G401 (cell line): ENCODE data around the gene MYO5B. TPM values are rescaled to one million over a fixed set of nuclear protein-coding genes. Genes with fewer than 3 reads are reported as not detected.
"Not testable (repeated sequence)": the region's sequence is repeated elsewhere in the genome, so short reads cannot be mapped to it uniquely, and the experiment has no call there.

ENCODE experiments used
- DNase-seq: peaks from one replicate; pipeline ENCODE4 v3.0.0-alpha.2; 2015; ENCODE audit warnings: low spot score
- in situ Hi-C: cut with HindIII; loops from 2 replicates; pipeline ENCODE4 v1.10.0; 2016; ENCODE audit warnings: low sequenced_read_pairs, mixed read lengths
- total RNA-seq: library from RNA; depleted of rRNA; stranded (reverse); fragments of >200 nt; shearing (Covaris generic); gene quantifications from 2 replicates; pipeline ENCODE4 v1.2.3, GENCODE V29; 2014; rRNA removed

The MYO5B gene
- not detected in 2 replicates for total RNA-seq

DNA sequence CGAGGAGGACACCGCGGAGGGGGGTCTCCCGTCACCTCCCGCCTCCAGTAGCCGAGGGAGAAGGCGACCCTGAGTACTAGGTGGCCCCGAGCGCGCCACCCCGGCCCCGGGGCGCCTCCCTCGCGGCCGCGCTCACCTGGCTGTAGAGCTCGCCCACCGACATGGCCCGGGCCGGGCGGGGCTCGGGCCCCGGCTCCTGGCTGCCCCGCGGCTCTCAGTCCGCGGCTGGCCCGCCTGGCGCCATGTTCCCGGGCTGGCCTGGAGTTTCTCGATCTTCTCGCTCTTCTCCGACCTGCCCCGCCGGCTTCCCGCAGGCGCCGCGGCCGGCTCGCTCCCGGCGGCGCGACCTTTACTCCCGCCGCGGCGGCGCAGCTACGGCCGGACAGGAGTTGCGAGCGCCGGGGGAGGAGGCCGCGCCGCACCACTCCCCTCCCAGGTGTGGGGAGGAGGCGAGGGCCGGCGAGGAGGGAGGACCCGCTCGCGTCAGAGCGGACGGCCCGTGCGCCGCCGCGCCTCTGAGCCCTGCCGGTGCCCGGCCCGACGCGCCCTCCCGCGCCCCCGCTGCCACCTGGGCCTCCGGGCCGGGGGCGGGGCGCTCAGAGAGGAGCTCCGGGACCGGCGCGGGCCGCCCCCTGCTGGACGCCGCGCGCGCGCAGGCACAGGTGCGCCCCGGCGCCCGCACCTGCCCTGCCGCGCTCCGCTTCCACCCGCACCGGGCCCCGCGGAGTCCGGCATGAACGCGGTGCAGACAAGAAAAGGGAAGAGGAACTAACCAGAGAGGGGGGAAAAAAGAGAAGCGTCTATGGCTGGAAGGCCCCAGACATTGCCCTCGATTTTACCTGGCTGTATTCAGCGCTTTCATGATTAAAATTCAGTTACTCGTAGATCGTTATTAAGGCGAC is at the start of gene MYO5B:
Gene MYO5B (minus strand): TSS at position 517 of the 902 bp plus-strand sequence. CDS start 354 bp downstream, at position 163.
- in situ Hi-C loops: loop anchor here (25.0 kb wide), 1 partner anchor 233 kb away; no protein-coding TSS in a partner anchor
- DNase-seq: peak; percentile 12

DNA sequence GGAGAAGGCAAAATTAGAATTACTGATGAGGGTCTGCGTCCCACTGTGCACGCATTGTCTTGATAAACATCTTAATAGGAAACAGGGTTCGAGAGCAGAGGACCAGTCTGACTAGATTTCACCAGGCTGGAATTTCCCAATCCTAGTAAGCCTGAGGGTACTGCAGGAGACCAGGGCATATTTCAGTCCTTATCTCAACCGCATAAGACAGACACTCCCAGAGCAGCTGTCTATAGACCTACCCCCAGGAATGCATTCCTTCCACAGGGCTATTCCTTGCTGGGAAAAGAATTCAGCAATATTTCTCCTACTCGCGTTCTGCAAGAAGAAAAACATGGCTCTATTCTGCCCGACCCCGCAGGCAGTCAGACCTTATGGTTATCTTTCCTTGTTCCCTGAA is 46.8 kb upstream of the MYO5B start:
- DNase-seq, in situ Hi-C loops: not testable (repeated sequence)

DNA sequence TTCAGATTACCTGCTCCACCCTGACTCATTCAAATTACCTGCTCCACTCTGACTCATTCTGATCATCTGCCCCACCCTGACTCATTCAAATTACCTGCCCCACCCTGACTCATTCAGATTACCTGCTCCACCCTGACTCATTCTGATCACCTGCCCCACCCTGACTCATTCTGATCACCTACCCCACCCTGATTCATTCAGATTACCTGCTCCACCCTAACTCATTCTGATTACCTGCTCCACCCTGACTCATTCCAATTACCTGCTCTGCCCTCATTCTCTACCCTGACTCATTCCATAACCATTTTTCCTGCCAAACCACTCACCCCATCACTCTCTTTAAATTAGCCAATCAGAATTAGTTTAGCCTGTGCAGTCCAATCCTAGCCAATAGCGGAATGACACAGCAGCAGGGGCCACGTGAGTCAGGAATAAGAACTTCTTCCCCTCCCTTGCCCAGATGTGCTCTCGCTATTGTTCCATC is 45.2 kb upstream of the MYO5B start:
- in situ Hi-C loops: no loop called here
- no peak for DNase-seq

- in situ Hi-C loops: no loop called here
- no peak for DNase-seq
Measured at GRCh38 chr18:50232419-50232818, 37.5 kb upstream of the MYO5B start.

DNA sequence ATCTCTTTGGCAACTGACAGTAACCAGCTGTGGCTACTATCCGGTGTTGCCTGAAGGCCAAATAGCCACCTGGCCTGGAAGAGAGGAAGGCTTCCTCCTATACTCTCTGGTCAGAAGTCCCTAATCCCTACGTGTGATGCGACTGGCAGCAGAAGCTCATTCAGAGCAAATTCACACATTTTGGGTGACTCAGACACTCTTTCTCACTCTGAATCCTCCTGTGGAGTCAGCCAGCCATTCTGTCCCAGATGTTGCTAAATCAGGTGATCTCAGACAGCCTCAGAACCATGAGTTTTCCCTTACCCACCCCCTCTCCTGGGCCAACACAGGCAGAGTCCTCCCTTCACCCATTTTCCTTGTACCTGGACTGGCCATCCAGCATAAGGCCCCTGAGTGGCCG is 36.7 kb upstream of the MYO5B start:
- in situ Hi-C loops: no loop called here
- no peak for DNase-seq

- DNase-seq: not testable (repeated sequence)
- in situ Hi-C loops: loop anchor here (25.0 kb wide), 1 partner anchor 167 kb away; the partner anchor contains the start of gene SKA1
Measured at GRCh38 chr18:50220249-50220648, 25.3 kb upstream of the MYO5B start.

- no peak for DNase-seq
- in situ Hi-C loops: loop anchor here (25.0 kb wide), 1 partner anchor 169 kb away; the partner anchor contains the start of gene SKA1
Measured at GRCh38 chr18:50218432-50219197, 23.7 kb upstream of the MYO5B start.

DNA sequence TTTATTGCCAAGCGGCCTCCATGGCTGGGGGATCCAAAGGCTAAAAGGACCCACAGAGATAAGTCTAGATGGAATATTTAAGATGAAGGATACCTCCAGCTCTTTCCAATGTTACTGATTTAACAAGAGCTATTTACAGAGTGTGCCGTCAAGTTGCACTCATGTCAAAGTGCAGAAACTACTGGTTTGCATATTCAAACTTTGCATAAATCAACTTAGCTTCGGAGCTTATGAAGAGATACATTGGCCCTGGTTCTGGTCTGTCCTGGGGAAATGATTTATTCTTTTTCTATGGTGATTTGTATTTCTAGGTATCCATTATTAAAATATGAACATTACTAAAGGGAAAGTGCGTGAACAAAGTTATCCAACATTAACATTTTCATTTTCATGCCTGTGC is 14.4 kb upstream of the MYO5B start:
- in situ Hi-C loops: loop anchor here (25.0 kb wide), 1 partner anchor 178 kb away; the partner anchor contains the start of gene SKA1
- DNase-seq: no peak

GRCh38 chr18:50207722-50208121 is 12.8 kb upstream of the MYO5B start:
- in situ Hi-C loops: loop anchor here (25.0 kb wide), 1 partner anchor 180 kb away; the partner anchor contains the start of gene SKA1
- DNase-seq: no peak

GRCh38 chr18:50203801-50204604 is 9.1 kb upstream of the MYO5B start:
- in situ Hi-C loops: loop anchor here (25.0 kb wide), 1 partner anchor 183 kb away; the partner anchor contains the start of gene SKA1

GRCh38 chr18:50201476-50202018 is 6.6 kb upstream of the MYO5B start:
- DNase-seq: no peak
- in situ Hi-C loops: loop anchor here (25.0 kb wide), 1 partner anchor 186 kb away; the partner anchor contains the start of gene SKA1

More at GRCh38 chr18:50203801-50204604, 9.1 kb upstream of the MYO5B start:
- DNase-seq: peak; percentile 74

GRCh38 chr18:50199921-50200320 is 5.0 kb upstream of the MYO5B start:
- in situ Hi-C loops: loop anchor here (25.0 kb wide), 2 partner anchors 187 to 238 kb away; partner anchors contain the start of gene SKA1
- DNase-seq: no peak

GRCh38 chr18:50199346-50199855 is 4.5 kb upstream of the MYO5B start:
- DNase-seq: no peak
- in situ Hi-C loops: loop anchor here (25.0 kb wide), 1 partner anchor 237 kb away; no protein-coding TSS in a partner anchor

- no peak for DNase-seq
- in situ Hi-C loops: loop anchor here (25.0 kb wide), 1 partner anchor 234 kb away; no protein-coding TSS in a partner anchor
Measured at GRCh38 chr18:50196261-50196660, 1.3 kb upstream of the MYO5B start.

GRCh38 chr18:50195689-50196088 is 742 bp upstream of the MYO5B start:
- in situ Hi-C loops: loop anchor here (25.0 kb wide), 1 partner anchor 233 kb away; no protein-coding TSS in a partner anchor
- DNase-seq: no peak

GRCh38 chr18:50193796-50194630 is 934 bp downstream of the MYO5B start:
- DNase-seq: no peak
- in situ Hi-C loops: loop anchor here (25.0 kb wide), 1 partner anchor 232 kb away; no protein-coding TSS in a partner anchor
